ENCODE data around the gene ARMH2.
"Not testable (repeated sequence)": the region's sequence is repeated elsewhere in the genome, so short reads cannot be mapped to it uniquely, and the experiment has no call there.

Gene ARMH2

GRCh38 chr6:24761851-24762250 is 36.9 kb downstream of the ARMH2 start:
- no peak for DNase-seq

DNA sequence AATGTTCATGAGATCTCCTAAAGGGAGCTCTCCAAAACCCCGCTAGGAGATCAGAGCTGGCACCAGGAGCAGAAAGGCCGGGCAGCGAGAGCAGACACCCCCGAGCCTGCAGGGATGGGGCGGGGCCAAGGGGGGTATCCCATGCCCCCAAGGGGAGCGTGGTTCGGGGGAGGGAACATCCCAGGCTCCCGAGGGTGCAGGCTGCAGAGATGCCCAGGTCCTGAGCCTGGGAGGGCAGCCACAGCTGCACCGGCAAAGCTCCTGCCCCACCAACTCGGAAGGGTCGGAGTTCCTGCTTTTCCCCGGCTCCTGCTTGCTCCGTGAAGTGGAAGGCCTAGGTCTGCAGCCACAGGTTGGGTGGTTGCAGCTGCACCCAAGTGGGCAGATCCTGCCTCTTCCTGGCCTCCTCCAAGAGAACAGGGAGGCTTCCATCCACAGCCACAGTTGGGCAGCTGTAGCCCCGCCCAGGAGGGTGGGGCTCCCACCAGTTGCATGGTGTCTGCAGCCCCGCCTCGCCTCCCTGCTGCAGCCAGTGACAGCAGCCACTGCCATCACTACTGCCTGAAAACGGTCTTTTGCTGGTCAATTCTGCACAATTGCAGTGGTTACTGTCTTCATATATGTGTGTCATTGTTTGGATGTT is 37.4 kb downstream of the ARMH2 start:
- DNase-seq, result no peak

GRCh38 chr6:24760210-24760609 is 38.5 kb downstream of the ARMH2 start:
- no peak for DNase-seq

DNA sequence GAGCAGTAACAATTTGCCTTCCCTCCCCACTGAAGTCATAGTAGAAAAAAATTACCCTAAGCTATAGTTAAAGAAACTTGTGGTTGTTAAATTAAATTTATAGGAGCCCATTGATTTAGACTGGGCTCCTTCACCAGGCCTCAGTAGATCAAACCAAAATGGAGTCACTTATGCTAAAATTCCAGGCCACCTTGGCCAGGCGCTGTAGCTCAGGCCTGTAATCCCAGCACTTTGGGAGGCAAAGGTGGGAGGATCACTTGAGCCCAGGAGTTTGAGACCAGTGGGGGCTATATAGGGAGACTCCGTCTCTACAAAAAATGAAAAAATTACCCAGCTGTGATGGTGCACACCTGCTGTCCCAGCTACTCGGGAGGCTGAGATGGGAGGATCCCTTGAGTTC is 39.0 kb downstream of the ARMH2 start:
- DNase-seq, result no peak

DNA sequence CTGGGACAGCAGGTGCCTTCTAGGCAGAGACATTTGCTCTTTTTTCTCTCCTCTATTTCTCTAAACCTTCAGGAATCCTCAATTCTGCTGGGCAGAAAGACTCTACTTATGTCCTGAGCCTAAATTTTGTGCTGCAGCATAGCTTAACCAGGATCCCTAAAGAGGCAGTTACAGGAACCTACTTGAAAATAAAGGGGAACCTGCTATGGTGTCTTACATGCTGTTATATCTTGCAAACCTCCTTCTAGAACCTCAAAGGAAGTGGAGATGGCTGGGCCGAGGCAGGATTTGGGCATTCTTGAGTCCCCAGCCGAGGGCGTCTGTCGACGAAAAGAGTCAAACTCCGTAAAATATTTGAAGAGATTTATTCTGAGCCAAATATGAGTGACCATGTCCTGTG is 41.1 kb downstream of the ARMH2 start:
- DNase-seq, result no peak

- no peak for DNase-seq
Observed at GRCh38 chr6:24755279-24755678, 43.4 kb downstream of the ARMH2 start.

DNA sequence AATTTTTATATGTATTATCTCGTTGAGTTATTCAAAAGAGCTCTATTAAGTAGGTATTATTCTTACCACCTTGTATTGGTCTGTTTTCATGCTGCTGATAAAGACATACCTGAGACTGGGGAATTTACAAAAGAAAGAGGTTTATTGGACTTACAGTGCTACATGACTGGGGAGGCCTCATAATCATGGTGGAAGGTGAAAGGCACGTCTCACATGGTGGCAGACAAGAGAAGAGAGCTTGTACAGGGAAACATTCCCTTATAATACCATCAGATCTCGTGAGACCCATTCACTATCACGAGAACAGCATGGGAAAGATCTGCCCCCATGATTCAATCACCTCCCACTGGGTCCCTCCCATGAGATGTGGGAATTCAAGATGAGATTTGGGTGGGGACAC is 44.3 kb downstream of the ARMH2 start:
- DNase-seq, result not testable (repeated sequence)

GRCh38 chr6:24753545-24753944 is 45.2 kb downstream of the ARMH2 start:
- DNase-seq, result no peak

DNA sequence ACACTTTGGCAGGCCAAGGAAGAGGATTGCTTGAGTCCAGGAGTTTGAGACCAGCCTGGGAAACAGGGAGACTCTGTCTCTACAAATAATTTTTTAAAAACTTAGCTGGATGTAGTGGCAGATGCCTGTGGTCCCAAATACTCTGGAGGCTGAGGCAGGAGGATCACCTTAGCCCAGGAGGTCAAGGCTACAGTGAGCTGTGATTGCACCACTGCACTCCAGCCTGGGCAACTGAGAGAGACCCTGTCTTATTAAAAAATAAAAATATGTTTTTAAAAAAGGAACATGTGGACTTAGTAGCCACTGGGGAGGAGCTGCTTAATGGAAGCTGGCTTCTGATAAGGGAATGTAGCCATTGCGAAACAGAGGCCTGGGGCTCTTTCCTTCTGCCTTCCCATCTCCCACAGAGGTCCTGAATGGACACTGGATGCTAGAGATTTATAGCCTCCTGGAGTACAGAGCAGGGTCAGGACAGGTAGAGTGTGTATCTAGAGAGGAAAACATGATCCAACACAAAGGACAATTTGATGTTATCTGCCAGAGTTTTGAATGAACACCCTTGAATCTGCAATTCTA is 45.7 kb downstream of the ARMH2 start:
- no peak for DNase-seq

DNA sequence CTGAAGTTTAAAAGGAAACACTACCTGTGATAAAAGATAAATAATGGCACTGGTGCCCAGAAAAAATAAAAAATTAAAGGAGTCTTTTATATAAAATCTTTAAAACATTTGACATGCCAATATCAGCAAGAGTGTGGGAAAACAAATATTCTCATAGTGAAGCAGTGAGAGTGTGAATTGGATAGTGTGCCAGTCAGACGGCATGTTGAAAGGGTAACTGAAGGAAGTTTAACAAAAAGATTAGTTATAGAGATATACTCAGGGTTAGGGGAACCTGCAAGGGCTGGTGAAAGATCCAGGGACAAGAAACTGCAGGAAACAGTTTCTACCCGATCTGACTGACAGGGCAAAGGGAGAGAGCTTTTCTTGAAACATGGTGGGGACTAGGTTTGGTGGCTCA is 46.2 kb downstream of the ARMH2 start:
- DNase-seq, result no peak

- not testable (repeated sequence) for DNase-seq
Observed at GRCh38 chr6:24750878-24751277, 47.8 kb downstream of the ARMH2 start.

- no peak for DNase-seq
Observed at GRCh38 chr6:24749297-24749696, 49.4 kb downstream of the ARMH2 start.
